Measurements from ENCODE around the gene DOK7. TPM values are rescaled to one million over a fixed set of nuclear protein-coding genes. Genes with fewer than 3 reads are reported as not detected.

Gene DOK7
- total RNA-seq, 1 donor, result not detected

DNA sequence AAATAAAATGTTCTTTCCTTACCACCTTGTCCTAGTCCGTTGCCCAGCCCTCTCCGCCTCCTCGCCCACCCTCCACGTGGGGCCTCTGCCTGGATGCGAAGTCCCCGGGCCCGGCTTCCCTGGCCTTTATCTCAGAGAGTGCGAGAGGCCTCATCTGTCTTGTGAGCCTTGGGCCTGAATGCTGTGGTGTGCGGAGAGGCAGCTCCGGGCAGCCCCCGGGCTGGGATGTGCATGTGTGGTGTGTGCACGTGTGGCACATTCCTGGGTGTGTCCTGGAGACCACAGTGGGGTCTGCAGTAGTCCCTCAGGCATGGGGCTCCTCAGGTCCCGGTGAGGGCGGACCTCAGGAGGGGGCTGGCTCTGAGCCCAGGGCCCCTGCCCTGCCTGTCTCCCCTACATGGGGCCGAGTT, 31.4 kb downstream of the DOK7 start:
- DNase-seq (ENCODE audit: low read depth), result no peak
- no peak overlapping the region for H3K4me3 ChIP-seq (ENCODE audit: low read depth, low read length)
- TF ChIP-seq, protein P1, sequence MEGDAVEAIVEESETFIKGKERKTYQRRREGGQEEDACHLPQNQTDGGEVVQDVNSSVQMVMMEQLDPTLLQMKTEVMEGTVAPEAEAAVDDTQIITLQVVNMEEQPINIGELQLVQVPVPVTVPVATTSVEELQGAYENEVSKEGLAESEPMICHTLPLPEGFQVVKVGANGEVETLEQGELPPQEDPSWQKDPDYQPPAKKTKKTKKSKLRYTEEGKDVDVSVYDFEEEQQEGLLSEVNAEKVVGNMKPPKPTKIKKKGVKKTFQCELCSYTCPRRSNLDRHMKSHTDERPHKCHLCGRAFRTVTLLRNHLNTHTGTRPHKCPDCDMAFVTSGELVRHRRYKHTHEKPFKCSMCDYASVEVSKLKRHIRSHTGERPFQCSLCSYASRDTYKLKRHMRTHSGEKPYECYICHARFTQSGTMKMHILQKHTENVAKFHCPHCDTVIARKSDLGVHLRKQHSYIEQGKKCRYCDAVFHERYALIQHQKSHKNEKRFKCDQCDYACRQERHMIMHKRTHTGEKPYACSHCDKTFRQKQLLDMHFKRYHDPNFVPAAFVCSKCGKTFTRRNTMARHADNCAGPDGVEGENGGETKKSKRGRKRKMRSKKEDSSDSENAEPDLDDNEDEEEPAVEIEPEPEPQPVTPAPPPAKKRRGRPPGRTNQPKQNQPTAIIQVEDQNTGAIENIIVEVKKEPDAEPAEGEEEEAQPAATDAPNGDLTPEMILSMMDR (IDR thresholded peaks at IDR 0.05; ENCODE audit: insufficient read depth, low read length), result no peak

DNA sequence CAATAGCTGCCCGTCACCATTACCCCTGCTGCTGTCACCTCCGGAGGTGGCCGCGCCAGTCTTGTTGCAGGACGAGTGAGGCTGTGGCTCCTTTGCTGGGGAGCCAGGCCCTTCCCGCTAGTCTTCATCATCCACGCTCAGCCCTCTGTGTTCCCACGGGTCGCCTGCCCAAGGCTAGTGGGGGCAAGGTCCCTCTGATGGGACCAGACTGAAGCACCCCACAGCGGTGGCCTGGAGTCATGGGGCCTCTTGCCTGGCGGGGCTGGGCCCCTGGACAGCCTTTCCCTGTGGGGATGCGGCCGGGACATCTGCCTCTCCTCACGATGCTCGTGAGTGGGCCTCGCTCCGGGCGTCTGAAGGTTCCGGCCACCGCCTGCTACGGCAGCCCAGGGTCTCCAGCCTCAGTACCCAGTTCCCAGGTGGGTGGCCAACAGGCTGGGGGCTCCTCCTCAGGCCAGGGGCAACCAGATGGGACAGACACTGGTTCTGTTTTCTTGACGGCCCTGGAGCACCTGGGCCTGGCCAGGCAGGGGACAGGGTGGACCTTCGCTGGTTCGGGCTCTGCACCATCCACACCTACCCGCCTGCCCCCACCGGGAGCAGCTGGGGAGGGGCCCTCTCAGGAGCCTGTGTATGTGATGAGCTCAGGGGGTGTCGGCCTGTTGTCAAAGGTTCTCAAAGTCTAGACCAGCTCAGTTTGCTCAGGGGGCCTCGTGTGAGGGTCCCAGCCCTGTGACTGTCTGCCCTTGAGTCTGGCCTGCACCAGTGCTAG, 32.3 kb downstream of the DOK7 start:
- DNase-seq (ENCODE audit: low read depth), result no peak
- TF ChIP-seq, protein P1 (IDR thresholded peaks at IDR 0.05; ENCODE audit: insufficient read depth, low read length), result no peak
- H3K4me3 ChIP-seq (ENCODE audit: low read depth, low read length), result no peak overlapping the region

DNA sequence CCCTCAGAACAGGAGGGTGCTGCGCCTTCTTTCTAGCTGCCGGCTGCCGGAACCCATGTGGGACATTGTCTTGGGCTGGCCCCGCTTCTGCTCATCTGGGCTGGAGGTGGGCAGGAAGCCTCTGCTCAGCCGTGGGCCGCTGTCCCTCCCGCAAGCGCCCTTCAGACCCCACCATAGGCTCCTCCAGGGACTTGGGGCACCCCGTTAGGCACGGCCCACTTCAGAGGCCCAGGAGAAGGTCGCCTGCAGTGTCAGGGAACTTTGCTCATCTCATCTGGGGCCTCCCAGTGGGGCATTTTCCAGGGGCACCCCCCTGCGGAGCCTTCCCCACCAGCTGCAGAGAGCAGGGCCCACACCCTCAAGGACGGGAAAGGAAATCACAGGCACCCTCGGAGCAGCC, 32.9 kb downstream of the DOK7 start:
- TF ChIP-seq, protein P1 (IDR thresholded peaks at IDR 0.05; ENCODE audit: insufficient read depth, low read length), result no peak
- no peak overlapping the region for H3K4me3 ChIP-seq (ENCODE audit: low read depth, low read length)
- no peak for DNase-seq (ENCODE audit: low read depth)

DNA sequence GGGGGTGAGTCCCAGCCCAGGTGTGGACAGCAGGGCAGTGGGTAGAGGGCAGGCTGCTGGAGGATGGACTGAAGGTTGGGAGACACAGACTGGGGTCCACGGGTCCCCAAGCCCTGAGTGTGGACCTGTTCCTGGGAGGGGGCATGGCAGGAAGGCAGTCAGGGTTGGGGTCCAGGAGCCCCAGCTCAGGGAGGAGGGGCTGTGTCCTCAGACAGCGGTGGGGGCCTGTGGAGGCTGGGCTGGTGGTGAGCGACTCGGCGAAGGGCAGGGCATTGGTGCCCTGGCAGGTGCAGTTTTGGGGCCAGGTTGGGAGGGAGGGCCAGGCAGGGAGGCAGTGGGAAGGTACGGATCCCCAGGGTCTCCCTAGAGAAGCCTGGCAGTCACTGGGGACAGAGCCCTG, 34.0 kb downstream of the DOK7 start:
- TF ChIP-seq, protein P1 (IDR thresholded peaks at IDR 0.05; ENCODE audit: insufficient read depth, low read length), result no peak
- no peak overlapping the region for H3K4me3 ChIP-seq (ENCODE audit: low read depth, low read length)
- DNase-seq (ENCODE audit: low read depth), result no peak

DNA sequence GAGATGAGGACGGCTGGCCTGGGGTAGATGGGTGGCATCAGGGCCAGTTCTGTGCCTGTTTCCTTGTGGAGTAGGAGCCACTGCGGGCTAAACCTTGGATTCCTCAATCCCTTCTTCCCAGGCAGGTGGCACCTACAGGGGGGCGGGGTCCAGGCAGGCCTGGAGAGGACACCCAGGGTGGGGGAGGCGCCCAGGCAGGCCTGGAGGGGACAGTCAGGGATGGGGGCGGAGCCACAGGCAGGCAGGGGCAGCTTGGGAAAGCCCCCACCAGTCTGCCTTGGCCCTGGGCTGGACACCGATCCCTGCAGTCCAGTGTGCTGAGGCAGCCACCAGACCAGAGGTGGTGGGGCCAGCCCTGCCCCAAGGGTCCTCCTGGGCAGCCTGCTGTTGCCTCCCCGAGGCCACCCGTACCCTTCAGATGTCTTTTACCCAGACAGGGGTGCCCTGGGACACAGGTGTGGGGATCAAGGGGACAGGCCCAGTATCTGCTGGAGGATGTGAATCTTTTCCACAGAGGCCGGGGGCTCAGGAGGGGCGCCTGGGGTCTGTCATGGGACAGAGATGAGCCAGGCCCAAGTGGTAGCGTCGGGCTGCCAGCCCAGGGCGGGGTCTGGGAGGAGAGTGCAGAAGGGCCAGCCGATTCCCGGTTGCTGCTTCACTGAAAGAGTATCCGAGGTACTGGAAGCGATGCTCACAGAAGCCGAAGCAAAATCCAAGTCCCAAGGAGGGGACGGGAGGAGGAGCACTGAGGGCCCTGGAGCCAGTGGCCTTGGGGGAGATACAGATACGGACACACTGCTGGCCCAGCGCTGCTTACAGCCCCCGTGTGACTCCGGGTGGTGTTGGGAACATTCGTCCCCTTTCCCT, 34.6 kb downstream of the DOK7 start:
- no peak for DNase-seq (ENCODE audit: low read depth)
- no peak overlapping the region for H3K4me3 ChIP-seq (ENCODE audit: low read depth, low read length)
- TF ChIP-seq, protein P1 (IDR thresholded peaks at IDR 0.05; ENCODE audit: insufficient read depth, low read length), result no peak

DNA sequence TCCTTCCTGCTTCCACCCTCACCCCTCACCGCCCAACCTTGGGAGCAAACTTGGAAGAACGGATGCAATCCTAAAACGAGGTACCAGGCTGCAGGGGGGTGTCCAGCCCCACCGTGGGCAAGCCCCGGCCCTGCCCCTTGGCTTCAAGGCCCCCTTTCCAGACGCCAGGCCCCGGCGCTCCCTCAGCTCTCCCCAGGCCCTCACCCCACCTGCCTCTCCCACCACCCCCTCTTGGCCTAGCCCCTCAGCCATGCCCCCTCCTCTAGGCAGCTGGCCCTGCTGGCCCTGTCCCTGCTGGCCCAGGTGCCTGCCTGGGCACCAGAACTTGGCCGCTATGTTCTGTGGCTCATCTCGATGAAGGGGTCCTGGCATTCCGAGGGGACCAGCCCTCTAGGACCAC, 35.3 kb downstream of the DOK7 start:
- no peak for DNase-seq (ENCODE audit: low read depth)
- H3K4me3 ChIP-seq (ENCODE audit: low read depth, low read length), result no peak overlapping the region
- TF ChIP-seq, protein P1 (IDR thresholded peaks at IDR 0.05; ENCODE audit: insufficient read depth, low read length), result no peak

Measured in fibroblast of the aortic adventitia (primary cell).